Measurements from ENCODE around the gene RUNX1. TPM values are rescaled to one million over a fixed set of nuclear protein-coding genes. Genes with fewer than 3 reads are reported as not detected.

RUNX1 gene
- polyA plus RNA-seq, 1 of the 3 experiments (the other 2 are of a cell fraction), result 17.1 TPM

- no peak overlapping the region for H3K27ac ChIP-seq (ENCODE audit: low read depth in 2 of 2, low read length in 1 of 2)
- no peak overlapping the region for H3K9ac ChIP-seq
- peaks cover 63 to 78% of the 10 kb centered on the region in 2 experiments for H3K36me3 ChIP-seq (replicated peaks in 1 of 2; ENCODE audit: control insufficient read depth in 1 of 2, insufficient read depth in 2 of 2, low read length in 1 of 2)
- H3K79me2 ChIP-seq (ENCODE audit: insufficient read depth), result peaks cover 88% of the 10 kb centered on the region
- no peak overlapping the region for H2AFZ ChIP-seq (ENCODE audit: low read depth)
- H3K4me3 ChIP-seq (ENCODE audit: low read depth in 2 of 2, low read length in 1 of 2), result no peak overlapping the region
- peaks cover 60% of the 10 kb centered on the region for H4K20me1 ChIP-seq (ENCODE audit: insufficient read depth)
- ChIA-PET CTCF (no interaction called here), POLR2A (no interaction called here)
- DNase-seq, result no peak
- H3K9me3 ChIP-seq, result no peaks in the 10 kb centered on the region
- TF ChIP-seq FOXM1 (IDR thresholded peaks at IDR 0.05; ENCODE audit: low read depth), result no peak
- H3K4me1 ChIP-seq (ENCODE audit: control insufficient read depth in 1 of 2, insufficient read depth in 2 of 2, low read depth in 1 of 2, low read length in 1 of 2), result peaks cover 0 to 10% of the 10 kb centered on the region in 2 experiments; a peak in 1 of 4 replicates
- WGBS (ENCODE audit: low lambda C conversion rate), result 87% methylated on average over 5 of the region's 5 CpGs
- no peaks in the 10 kb centered on the region for H3K27me3 ChIP-seq (ENCODE audit: insufficient read depth)
- H3K9me2 ChIP-seq, result no peaks in the 10 kb centered on the region
- H3K4me2 ChIP-seq, result no peak overlapping the region
- peaks cover 2% of the 10 kb centered on the region for H3F3A ChIP-seq (replicated peaks; ENCODE audit: insufficient read depth)
These were observed 189.0 kb downstream of the RUNX1 start for GRCh38 chr21:34859976-34860653.

GRCh38 chr21:34858559-34858958 lies 190.5 kb downstream of the RUNX1 start:
- Histone ChIP-seq H3K27me3 (ENCODE audit: insufficient read depth) (no peaks in the 10 kb centered on the region), H3K36me3 (replicated peaks in 1 of 2; ENCODE audit: control insufficient read depth in 1 of 2, insufficient read depth in 2 of 2, low read length in 1 of 2) (peaks cover 56 to 76% of the 10 kb centered on the region in 2 experiments), H3K9ac (no peak overlapping the region), H3F3A (replicated peaks; ENCODE audit: insufficient read depth) (peaks cover 4% of the 10 kb centered on the region), H3K4me3 (ENCODE audit: low read depth in 2 of 2, low read length in 1 of 2) (no peak overlapping the region), H2AFZ (ENCODE audit: low read depth) (no peak overlapping the region), H3K4me2 (no peak overlapping the region), H4K20me1 (ENCODE audit: insufficient read depth) (peaks cover 55% of the 10 kb centered on the region), H3K4me1 (ENCODE audit: control insufficient read depth in 1 of 2, insufficient read depth in 2 of 2, low read depth in 1 of 2, low read length in 1 of 2) (peaks cover 0 to 4% of the 10 kb centered on the region in 2 experiments; a peak in 1 of 4 replicates), H3K27ac (ENCODE audit: low read depth in 2 of 2, low read length in 1 of 2) (no peak overlapping the region), H3K9me2 (no peaks in the 10 kb centered on the region), H3K9me3 (no peaks in the 10 kb centered on the region), H3K79me2 (ENCODE audit: insufficient read depth) (peaks cover 87% of the 10 kb centered on the region; the same call in 1 of the 2 replicates)
- DNase-seq, result no peak
- TF ChIP-seq JUND (IDR thresholded peaks at IDR 0.05) (no peak), ELF1 (IDR thresholded peaks at IDR 0.05) (no peak), CHD2 (IDR thresholded peaks at IDR 0.05; ENCODE audit: low read length, partially characterized antibody) (no peak), EP300 (IDR thresholded peaks at IDR 0.05; ENCODE audit: borderline replicate concordance in 1 of 2, low read depth in 1 of 2, low read length in 1 of 2) (no peak), MEF2A (IDR thresholded peaks at IDR 0.05; ENCODE audit: borderline replicate concordance, low read depth) (no peak), RCOR1 (IDR thresholded peaks at IDR 0.05; ENCODE audit: low read length) (no peak)
- WGBS (ENCODE audit: low lambda C conversion rate), result 90% methylated on average over 3 of the region's 3 CpGs
- POLR2A ChIA-PET, result no interaction called here
- CTCF ChIA-PET, result interaction anchor here (0.7 to 1.3 kb wide), 5 partner anchors 9 to 171 kb away, joined by 3 read pairs; no protein-coding TSS in a partner anchor

GRCh38 chr21:34857874-34858273 lies 191.2 kb downstream of the RUNX1 start:
- peaks cover 0 to 4% of the 10 kb centered on the region in 2 experiments; a peak in 1 of 4 replicates for H3K4me1 ChIP-seq (ENCODE audit: control insufficient read depth in 1 of 2, insufficient read depth in 2 of 2, low read depth in 1 of 2, low read length in 1 of 2)
- peaks cover 87% of the 10 kb centered on the region; the same call in 1 of the 2 replicates for H3K79me2 ChIP-seq (ENCODE audit: insufficient read depth)
- H4K20me1 ChIP-seq (ENCODE audit: insufficient read depth), result peaks cover 55% of the 10 kb centered on the region
- no peak overlapping the region for H2AFZ ChIP-seq (ENCODE audit: low read depth)
- WGBS (ENCODE audit: low lambda C conversion rate), result 97% methylated on average over 4 of the region's 4 CpGs
- no peak overlapping the region for H3K9ac ChIP-seq
- peaks cover 4% of the 10 kb centered on the region for H3F3A ChIP-seq (replicated peaks; ENCODE audit: insufficient read depth)
- no peak overlapping the region for H3K4me2 ChIP-seq
- H3K27ac ChIP-seq (ENCODE audit: low read depth in 2 of 2, low read length in 1 of 2), result no peak overlapping the region
- DNase-seq, result no peak
- no peak for TF ChIP-seq ZBTB33 (IDR thresholded peaks at IDR 0.05; ENCODE audit: borderline replicate concordance, low read depth)
- no peak for TF ChIP-seq ELF1 (IDR thresholded peaks at IDR 0.05)
- TF ChIP-seq MXI1 (IDR thresholded peaks at IDR 0.05; ENCODE audit: low read depth, low read length), result no peak
- TF ChIP-seq USF1 (IDR thresholded peaks at IDR 0.05; ENCODE audit: borderline replicate concordance, low read depth), result no peak
- TF ChIP-seq CTCF (IDR thresholded peaks at IDR 0.05), result peak; percentile 31
- TF ChIP-seq MAX (IDR thresholded peaks at IDR 0.05; ENCODE audit: low read depth), result no peak
- no peaks in the 10 kb centered on the region for H3K27me3 ChIP-seq (ENCODE audit: insufficient read depth)
- ChIA-PET POLR2A (no interaction called here), CTCF (interaction anchor here (0.7 to 1.7 kb wide), 6 partner anchors 9 to 170 kb away, joined by 3 to 5 read pairs (median 3); no protein-coding TSS in a partner anchor)
- no peaks in the 10 kb centered on the region for H3K9me2 ChIP-seq
- H3K36me3 ChIP-seq (replicated peaks in 1 of 2; ENCODE audit: control insufficient read depth in 1 of 2, insufficient read depth in 2 of 2, low read length in 1 of 2), result peaks cover 59 to 77% of the 10 kb centered on the region in 2 experiments
- no peaks in the 10 kb centered on the region for H3K9me3 ChIP-seq
- no peak overlapping the region for H3K4me3 ChIP-seq (ENCODE audit: low read depth in 2 of 2, low read length in 1 of 2)
